H9 (cell line): ENCODE results near the gene ZDHHC24. TPM values are rescaled to one million over a fixed set of nuclear protein-coding genes. Genes with fewer than 3 reads are reported as not detected.

Experiments
- DNase-seq: peaks from one replicate; pipeline ENCODE4 v3.0.0-alpha.2; 2017
- H2AFZ ChIP-seq: one replicate; pipeline ENCODE4 v1.6.1; 2013; ENCODE audit warnings: mild to moderate bottlenecking, low read length, control low read depth, moderate library complexity
- H2AK5ac ChIP-seq: 2 replicates; pipeline ENCODE4 v1.6.1; 2013; ENCODE audit warnings: low read length, control low read depth, mixed read lengths; ENCODE audit not compliant: insufficient read length
- H2BK120ac ChIP-seq: one replicate; pipeline ENCODE4 v1.6.1; 2013; ENCODE audit warnings: low read depth, mild to moderate bottlenecking, low read length, control low read depth, inconsistent platforms; ENCODE audit not compliant: poor library complexity, severe bottlenecking
- H2BK12ac ChIP-seq: 2 replicates; pipeline ENCODE4 v1.6.1; 2013; ENCODE audit warnings: low read length, control low read depth, mixed read lengths, low read depth; ENCODE audit not compliant: insufficient read length
- H2BK15ac ChIP-seq: 2 replicates; pipeline ENCODE4 v1.6.1; 2013; ENCODE audit warnings: low read depth, low read length, control low read depth
- H2BK20ac ChIP-seq: one replicate; pipeline ENCODE4 v1.6.1; 2013; ENCODE audit warnings: low read depth, mild to moderate bottlenecking, low read length, control low read depth, inconsistent platforms; ENCODE audit not compliant: poor library complexity, severe bottlenecking
- H2BK5ac ChIP-seq: 2 replicates; pipeline ENCODE4 v1.6.1; 2013; ENCODE audit warnings: low read length, control low read depth, mixed read lengths; ENCODE audit not compliant: insufficient read length
- H3K14ac ChIP-seq: 2 replicates; pipeline ENCODE4 v1.6.1; 2013; ENCODE audit warnings: low read length, control low read depth; ENCODE audit not compliant: insufficient read depth
- H3K18ac ChIP-seq: 2 replicates; pipeline ENCODE4 v1.6.1; 2013; ENCODE audit warnings: low read depth, mild to moderate bottlenecking, mixed read lengths, low read length, control low read depth; ENCODE audit not compliant: insufficient read length
- H3K23ac ChIP-seq: 2 replicates; pipeline ENCODE4 v1.6.1; 2013; ENCODE audit warnings: low read length, control low read depth, mixed read lengths, low read depth; ENCODE audit not compliant: insufficient read length
- H3K23me2 ChIP-seq: 2 replicates; pipeline ENCODE4 v1.6.1; 2013; ENCODE audit warnings: low read depth, mild to moderate bottlenecking, mixed read lengths, low read length, control low read depth; ENCODE audit not compliant: insufficient read length, poor library complexity, severe bottlenecking
- H3K27ac ChIP-seq: 2 replicates; pipeline ENCODE4 v1.5.1; 2013; ENCODE audit warnings: low read length, control low read depth, mixed read lengths, low read depth; ENCODE audit not compliant: insufficient read length
- H3K27me3 ChIP-seq: 2 replicates; pipeline ENCODE4 v1.6.1; 2013; ENCODE audit warnings: low read length, control low read depth, inconsistent platforms; ENCODE audit not compliant: insufficient read depth
- H3K4ac ChIP-seq: 2 replicates; pipeline ENCODE4 v1.6.1; 2013; ENCODE audit warnings: low read depth, mild to moderate bottlenecking, control low read depth, inconsistent platforms, low read length, moderate library complexity
- H3K4me1 ChIP-seq: 2 replicates; pipeline ENCODE4 v1.6.1; 2013; ENCODE audit warnings: low read length, control low read depth, inconsistent platforms; ENCODE audit not compliant: insufficient read depth
- H3K4me2 ChIP-seq: 2 replicates; pipeline ENCODE4 v1.6.1; 2013; ENCODE audit warnings: low read length, control low read depth, mixed read lengths; ENCODE audit not compliant: insufficient read length, insufficient read depth
- H3K56ac ChIP-seq: 2 replicates; pipeline ENCODE4 v1.6.1; 2013; ENCODE audit warnings: low read depth, mild to moderate bottlenecking, mixed read lengths, low read length, control low read depth; ENCODE audit not compliant: insufficient read length
- H3K79me1 ChIP-seq: 2 replicates; pipeline ENCODE4 v1.6.1; 2013; ENCODE audit warnings: low read depth, mild to moderate bottlenecking, moderate library complexity, low read length, control low read depth, inconsistent platforms; ENCODE audit not compliant: insufficient read depth, poor library complexity, severe bottlenecking
- H3K79me2 ChIP-seq: 2 replicates; pipeline ENCODE4 v1.6.1; 2013; ENCODE audit warnings: low read length, control low read depth, inconsistent platforms; ENCODE audit not compliant: insufficient read depth
- H3K9ac ChIP-seq: 2 replicates; pipeline ENCODE4 v1.6.1; 2013; ENCODE audit warnings: low read length, control low read depth, mixed read lengths; ENCODE audit not compliant: insufficient read length; ENCODE audit errors: extremely low read depth
- H3K9me3 ChIP-seq: one replicate; pipeline ENCODE4 v1.6.1; 2013; ENCODE audit warnings: low read depth, low read length, inconsistent platforms; ENCODE audit not compliant: control insufficient read depth
- H3T11ph ChIP-seq: one replicate; pipeline ENCODE4 v1.6.1; 2013; ENCODE audit warnings: mild to moderate bottlenecking, low read length, control low read depth, inconsistent platforms
- H4K20me1 ChIP-seq: one replicate; pipeline ENCODE4 v1.6.1; 2013; ENCODE audit not compliant: control insufficient read depth, insufficient read length, insufficient read depth
- H4K5ac ChIP-seq: 2 replicates; pipeline ENCODE4 v1.6.1; 2013; ENCODE audit warnings: low read depth, mild to moderate bottlenecking, mixed read lengths, low read length, control low read depth; ENCODE audit not compliant: insufficient read length
- H4K8ac ChIP-seq: replicated peaks from 2 replicates; pipeline ENCODE4 v1.6.1; 2013; ENCODE audit warnings: low read length, control low read depth, mixed read lengths, low read depth; ENCODE audit not compliant: insufficient read length
- H4K91ac ChIP-seq: 2 replicates; pipeline ENCODE4 v1.6.1; 2013; ENCODE audit warnings: low read depth, mild to moderate bottlenecking, moderate library complexity, mixed read lengths, low read length, control low read depth; ENCODE audit not compliant: insufficient read length
- H3K27ac Mint-ChIP-seq, 3 experiments: 2 replicates in 2 of 3; 3 replicates in 1 of 3; pipeline ENCODE4 v1.8.0; 2020 to 2021; ENCODE audit warnings: mixed read lengths in 3 of 3, mild to moderate bottlenecking in 1 of 3, moderate library complexity in 1 of 3
- H3K27me3 Mint-ChIP-seq: 2 replicates; pipeline ENCODE4 v1.8.0; 2021; ENCODE audit warnings: low read depth, mild to moderate bottlenecking, moderate library complexity, mixed read lengths
- H3K36me3 Mint-ChIP-seq, 3 experiments: 2 replicates in 2 of 3; 3 replicates in 1 of 3; pipeline ENCODE4 v1.8.0; 2020 to 2021; ENCODE audit warnings: low read depth in 3 of 3, mixed read lengths in 3 of 3; ENCODE audit not compliant: insufficient read depth in 1 of 3
- H3K4me1 Mint-ChIP-seq, 2 experiments: 2 replicates each; pipeline ENCODE4 v1.8.0; 2020; ENCODE audit warnings: mixed read lengths in 2 of 2
- H3K4me3 Mint-ChIP-seq, 2 experiments: 2 replicates in 1 of 2; 3 replicates in 1 of 2; pipeline ENCODE4 v1.8.0; 2020 to 2021; ENCODE audit warnings: mild to moderate bottlenecking in 2 of 2, mixed read lengths in 2 of 2, moderate library complexity in 1 of 2
- H3K9me3 Mint-ChIP-seq, 2 experiments: 2 replicates in 1 of 2; 3 replicates in 1 of 2; pipeline ENCODE4 v1.8.0; 2020; ENCODE audit warnings: mild to moderate bottlenecking in 2 of 2, mixed read lengths in 2 of 2, moderate library complexity in 1 of 2
- CTCF ChIP-seq: fragments of 200-600 bp; sonication (generic); conservative IDR thresholded peaks from 3 replicates; pipeline ENCODE4 v1.8.0; 2021; ENCODE audit warnings: antibody characterized with exemption, mild to moderate bottlenecking
- WGBS: extraction: QIAGEN DNeasy Blood & Tissue Kit; methylation state at CpG from one replicate; pipeline ENCODE4 v1.1.7; 2013; ENCODE audit warnings: missing lambda C conversion rate, low lambda C conversion rate, mixed read lengths; ENCODE audit not compliant: insufficient read length; ENCODE audit errors: extremely low coverage; 5-methylcytosine and 5-hydroxymethylcytosine counted together
- total RNA-seq: library from RNA; stranded (reverse); gene quantifications from 2 replicates; pipeline ENCODE4 v1.2.1, GENCODE V29; 2021

Gene ZDHHC24
- total RNA-seq, 1 experiment from 2014 or later, result 8.9 TPM

DNA sequence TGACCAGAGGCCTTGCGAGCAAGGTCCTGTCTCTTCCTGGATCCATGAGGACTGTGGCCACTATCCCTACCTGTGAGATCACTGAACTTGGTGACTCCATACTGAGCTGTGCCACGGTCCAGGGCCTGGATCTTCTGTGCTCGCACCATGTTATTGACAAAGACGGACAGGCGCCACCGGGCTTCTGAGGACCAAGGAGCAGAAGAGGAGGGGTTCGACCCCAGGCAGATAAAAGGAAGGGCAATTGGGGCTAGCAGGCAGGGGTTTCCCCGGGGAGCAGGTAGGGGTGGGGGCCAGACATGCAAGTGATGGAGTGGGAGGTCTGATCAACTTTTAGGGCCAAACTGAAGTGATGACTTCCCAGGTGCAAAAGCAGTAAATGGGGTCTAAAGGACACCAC is 20.4 kb upstream of the ZDHHC24 start:
- H3T11ph ChIP-seq, result no peak overlapping the region
- H2BK15ac ChIP-seq, result no peak overlapping the region
- no peak overlapping the region for H3K18ac ChIP-seq
- no peaks in the 10 kb centered on the region for H3K27me3 ChIP-seq
- no peak overlapping the region for H4K91ac ChIP-seq
- no peaks in the 10 kb centered on the region for H4K20me1 ChIP-seq
- peaks cover 3 to 36% (median 24%) of the 10 kb centered on the region in 3 experiments for H3K36me3 Mint-ChIP-seq
- no peaks in the 10 kb centered on the region for H3K9me3 ChIP-seq
- no peak overlapping the region for H3K56ac ChIP-seq
- no peaks in the 10 kb centered on the region for H3K79me2 ChIP-seq
- no peak overlapping the region for H2BK5ac ChIP-seq
- peaks cover 24 to 28% of the 10 kb centered on the region in 2 experiments for H3K4me1 Mint-ChIP-seq
- H3K27ac Mint-ChIP-seq, result peak overlapping the region in 1 of 3 experiments; percentile 33; a peak in 3 of 7 replicates
- H3K79me1 ChIP-seq, result no peaks in the 10 kb centered on the region
- H3K23me2 ChIP-seq, result no peaks in the 10 kb centered on the region
- no peak overlapping the region for H4K5ac ChIP-seq
- H3K27ac ChIP-seq, result no peak overlapping the region
- peaks cover 3 to 4% of the 10 kb centered on the region in 2 experiments; a peak in 2 of 5 replicates for H3K9me3 Mint-ChIP-seq
- no peak overlapping the region for H3K4me3 Mint-ChIP-seq
- no peak overlapping the region for H2BK20ac ChIP-seq
- H3K4me1 ChIP-seq, result peaks cover 11% of the 10 kb centered on the region
- no peak overlapping the region for H2BK12ac ChIP-seq
- no peak overlapping the region for H2BK120ac ChIP-seq
- H2AK5ac ChIP-seq, result no peak overlapping the region
- no peak overlapping the region for H4K8ac ChIP-seq
- H3K23ac ChIP-seq, result no peak overlapping the region
- DNase-seq, result no peak
- no peak for TF ChIP-seq CTCF
- H3K9ac ChIP-seq, result no peak overlapping the region
- no CpG with 5 or more reads among the region's 8 CpGs for WGBS
- no peak overlapping the region for H3K4me2 ChIP-seq
- H3K27me3 Mint-ChIP-seq, result peaks cover 2% of the 10 kb centered on the region
- no peak overlapping the region for H2AFZ ChIP-seq
- H3K4ac ChIP-seq, result no peak overlapping the region
- no peak overlapping the region for H3K14ac ChIP-seq
